SK-N-SH (cell line): ENCODE data around the gene CUBN. TPM values are rescaled to one million over a fixed set of nuclear protein-coding genes. Genes with fewer than 3 reads are reported as not detected.

Experiments used
- CTCF ChIA-PET: fragments of 300-600, 350-600 bp; formaldehyde crosslinking; extraction: SDS; loops from one replicate; lab custom pipeline; 2021; lab: Yijun Ruan, JAX
- POLR2A ChIA-PET: fragments of 350-600 bp; sonication (Branson Sonifier 250); formaldehyde crosslinking; extraction: SDS; loops from one replicate; lab custom pipeline; 2020; ENCODE audit warnings: antibody characterized with exemption, inconsistent platforms; lab: Yijun Ruan, JAX
- DNase-seq: peaks from one replicate; pipeline ENCODE4 v3.0.0; 2012
- H2AFZ ChIP-seq: fragments of 200-600 bp; sonication (generic); 2 replicates; pipeline ENCODE4 v1.8.1; 2016; ENCODE audit warnings: antibody characterized with exemption, mild to moderate bottlenecking, low read depth
- H3F3A ChIP-seq: fragments of 200-600 bp; sonication (generic); replicated peaks from 2 replicates; pipeline ENCODE3; 2016; ENCODE audit warnings: antibody characterized with exemption, mild to moderate bottlenecking; ENCODE audit not compliant: insufficient read depth
- H3K27ac ChIP-seq, 2 experiments: fragments of 200-500 bp in 1 of 2; fragments of 200-600 bp in 1 of 2; sonication (Bioruptor generic) in 1 of 2; sonication (generic), shearing (Covaris generic) in 1 of 2; 2 replicates each; pipeline versions ENCODE4 v1.5.1 to v1.6.1; 2014 to 2016; ENCODE audit warnings: low read depth in 2 of 2, inconsistent platforms in 1 of 2, low read length in 1 of 2, mild to moderate bottlenecking in 1 of 2, mixed read lengths in 1 of 2
- H3K27me3 ChIP-seq: fragments of 200-600 bp; sonication (generic), shearing (Covaris generic); 2 replicates; pipeline ENCODE4 v1.6.1; 2016; ENCODE audit warnings: mixed run types; ENCODE audit not compliant: insufficient read depth
- H3K36me3 ChIP-seq, 2 experiments: fragments of 200-500 bp in 1 of 2; fragments of 200-600 bp in 1 of 2; sonication (Bioruptor generic) in 1 of 2; sonication (generic) in 1 of 2; replicated peaks in 1 of 2; 2 replicates each; pipeline versions ENCODE3 to v1.5.1; 2014 to 2016; ENCODE audit warnings: low read length in 1 of 2, mild to moderate bottlenecking in 1 of 2; ENCODE audit not compliant: insufficient read depth in 2 of 2, control insufficient read depth in 1 of 2
- H3K4me1 ChIP-seq, 2 experiments: fragments of 200-500 bp in 1 of 2; fragments of 200-600 bp in 1 of 2; sonication (Bioruptor generic) in 1 of 2; sonication (generic), shearing (Covaris generic) in 1 of 2; 2 replicates each; pipeline versions ENCODE4 v1.5.1 to v1.6.1; 2014 to 2016; ENCODE audit warnings: low read depth in 1 of 2, low read length in 1 of 2, mixed run types in 1 of 2; ENCODE audit not compliant: insufficient read depth in 2 of 2, control insufficient read depth in 1 of 2
- H3K4me2 ChIP-seq: fragments of 200-600 bp; sonication (generic), shearing (Covaris generic); 2 replicates; pipeline ENCODE4 v1.6.1; 2017; ENCODE audit warnings: mixed run types
- H3K4me3 ChIP-seq, 2 experiments: fragments of 200-500 bp in 1 of 2; fragments of 200-600 bp in 1 of 2; sonication (Bioruptor generic) in 1 of 2; sonication (generic), shearing (Covaris generic) in 1 of 2; 2 replicates each; pipeline versions ENCODE4 v1.5.1 to v1.8.1; 2014 to 2016; ENCODE audit warnings: low read depth in 2 of 2, inconsistent platforms in 1 of 2, low read length in 1 of 2, mild to moderate bottlenecking in 1 of 2, mixed read lengths in 1 of 2, moderate library complexity in 1 of 2
- H3K79me2 ChIP-seq: fragments of 200-600 bp; sonication (generic); 2 replicates; pipeline ENCODE4 v1.8.1; 2017; ENCODE audit warnings: mild to moderate bottlenecking; ENCODE audit not compliant: insufficient read depth
- H3K9ac ChIP-seq: fragments of 200-600 bp; sonication (generic); 2 replicates; pipeline ENCODE4 v1.6.1; 2017; ENCODE audit warnings: mixed run types
- H3K9me2 ChIP-seq: fragments of 200-600 bp; sonication (generic); 2 replicates; pipeline ENCODE4 v1.6.1; 2017; ENCODE audit warnings: mixed run types
- H3K9me3 ChIP-seq: fragments of 200-600 bp; sonication (generic); 2 replicates; pipeline ENCODE4 v1.6.1; 2017; ENCODE audit warnings: mixed run types, mild to moderate bottlenecking, moderate library complexity
- H4K20me1 ChIP-seq: fragments of 200-600 bp; sonication (generic); 2 replicates; pipeline ENCODE4 v1.6.1; 2017; ENCODE audit warnings: mild to moderate bottlenecking, mixed run types; ENCODE audit not compliant: insufficient read depth
- CHD2 ChIP-seq: fragments of 150-350 bp; IDR thresholded peaks from 2 replicates; pipeline ENCODE4 v1.6.1; 2018; ENCODE audit warnings: low read length; ENCODE audit not compliant: partially characterized antibody
- ELF1 ChIP-seq: IDR thresholded peaks from 2 replicates; pipeline ENCODE4 v1.4.0; 2012
- FOSL2 ChIP-seq: IDR thresholded peaks from 2 replicates; pipeline ENCODE4 v1.4.0; 2012; ENCODE audit warnings: low read depth, mild to moderate bottlenecking, moderate library complexity, borderline replicate concordance
- FOXM1 ChIP-seq: IDR thresholded peaks from 2 replicates; pipeline ENCODE4 v1.4.0; 2012; ENCODE audit warnings: low read depth, mild to moderate bottlenecking
- GATA2 ChIP-seq: sonication (generic); formaldehyde crosslinking; IDR thresholded peaks from 2 replicates; pipeline ENCODE4 v1.5.0; 2020; ENCODE audit warnings: mild to moderate bottlenecking, missing genetic modification reagents
- JUND ChIP-seq: IDR thresholded peaks from 2 replicates; pipeline ENCODE4 v1.4.0; 2012
- PBX3 ChIP-seq: IDR thresholded peaks from 2 replicates; pipeline ENCODE4; 2012
- POLR2AphosphoS5 ChIP-seq: IDR thresholded peaks from 2 replicates; pipeline ENCODE4 v1.6.1; 2012; ENCODE audit warnings: low read depth, low read length
- RCOR1 ChIP-seq: fragments of 150-350 bp; IDR thresholded peaks from 2 replicates; pipeline ENCODE4 v1.6.1; 2017; ENCODE audit warnings: antibody characterized with exemption, low read length
- RXRA ChIP-seq: IDR thresholded peaks from 2 replicates; pipeline ENCODE4 v1.4.0; 2012; ENCODE audit warnings: low read depth, mild to moderate bottlenecking, borderline replicate concordance
- SMC3 ChIP-seq: IDR thresholded peaks from 2 replicates; pipeline ENCODE4 v1.6.1; 2012; ENCODE audit warnings: low read depth, low read length, improper control_type of control experiment
- TEAD4 ChIP-seq: IDR thresholded peaks from 2 replicates; pipeline ENCODE4 v1.4.0; 2012; ENCODE audit warnings: mild to moderate bottlenecking, borderline replicate concordance; ENCODE audit not compliant: insufficient read depth
- YY1 ChIP-seq: IDR thresholded peaks from 2 replicates; pipeline ENCODE4 v1.4.0; 2012; ENCODE audit warnings: low read depth, mild to moderate bottlenecking
- WGBS: methylation state at CpG from one replicate; pipeline ENCODE4 v1.1.6; 2017; ENCODE audit warnings: low lambda C conversion rate; 5-methylcytosine and 5-hydroxymethylcytosine counted together
- polyA plus RNA-seq, 3 experiments: library from polyadenylated mRNA; depleted of rRNA; stranded (reverse); fragments of >200 nt; gene quantifications; 2 replicates each; pipeline ENCODE4 v1.2.3, GENCODE V29; 2012

The CUBN gene
- polyA plus RNA-seq, 1 of the 3 experiments (the other 2 are of a cell fraction), result 2.4 TPM

DNA sequence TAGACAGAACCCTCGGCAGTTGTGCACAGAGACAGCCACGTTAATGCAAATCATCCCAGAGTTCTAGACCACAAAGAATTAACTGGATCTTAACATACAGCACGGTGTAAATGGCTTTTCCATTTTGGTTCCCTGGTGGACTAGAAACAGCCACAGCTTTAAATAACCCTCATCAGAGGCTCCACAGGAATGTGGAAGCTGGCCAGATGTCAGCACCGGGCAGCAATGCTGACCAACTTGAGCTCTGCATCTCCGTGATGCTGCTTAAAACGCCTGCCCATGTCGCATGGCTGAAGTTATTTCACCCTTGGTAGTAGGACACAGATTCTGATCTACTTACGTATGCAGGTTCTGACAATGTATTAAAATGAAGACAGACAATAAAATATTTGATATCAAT is 336.9 kb downstream of the CUBN start:
- Histone ChIP-seq H3K79me2 (peaks cover 63% of the 10 kb centered on the region; the same call in 1 of the 2 replicates), H4K20me1 (no peaks in the 10 kb centered on the region), H3K27ac (no peak overlapping the region), H3F3A (no peaks in the 10 kb centered on the region), H3K9me2 (no peaks in the 10 kb centered on the region), H3K4me1 (no peaks in the 10 kb centered on the region), H2AFZ (no peak overlapping the region), H3K4me3 (no peak overlapping the region), H3K36me3 (peaks cover 0 to 8% of the 10 kb centered on the region in 2 experiments), H3K27me3 (no peaks in the 10 kb centered on the region), H3K9me3 (no peaks in the 10 kb centered on the region), H3K4me2 (no peak overlapping the region), H3K9ac (no peak overlapping the region)
- DNase-seq, result no peak
- ChIA-PET CTCF (interaction anchor here (1.2 kb wide), 1 partner anchor 15 kb away, joined by 5 read pairs; no protein-coding TSS in a partner anchor), POLR2A (no interaction called here)
- TF ChIP-seq PBX3 (no peak), RCOR1 (no peak), JUND (no peak)
- WGBS, result 93% methylated on average over 8 of the region's 8 CpGs

DNA sequence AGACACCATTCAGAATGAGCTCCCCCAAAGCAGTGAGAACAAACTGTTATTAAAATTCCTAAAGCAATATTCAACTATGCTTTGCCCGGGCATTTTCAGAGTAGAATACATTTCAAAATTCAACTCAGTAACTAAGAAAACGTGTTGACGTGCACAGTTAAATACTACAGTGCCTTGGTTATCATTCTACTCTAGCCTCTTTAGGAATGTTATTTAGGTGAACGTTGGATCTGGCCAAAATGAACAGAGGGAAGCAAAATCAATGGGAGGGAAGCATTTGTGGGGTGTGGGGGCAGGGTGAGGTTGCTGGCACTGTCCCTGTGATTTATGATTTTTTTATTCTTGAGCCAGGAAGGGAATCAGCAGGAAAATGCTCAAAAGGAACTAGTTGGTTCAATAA is 339.8 kb downstream of the CUBN start:
- no peaks in the 10 kb centered on the region for H3K27me3 ChIP-seq
- no peaks in the 10 kb centered on the region for H4K20me1 ChIP-seq
- H3K27ac ChIP-seq, result no peak overlapping the region
- H3K79me2 ChIP-seq, result peaks cover 50% of the 10 kb centered on the region; the same call in 1 of the 2 replicates
- peaks cover 0 to 8% of the 10 kb centered on the region in 2 experiments for H3K36me3 ChIP-seq
- TF ChIP-seq JUND, result no peak
- no peak for TF ChIP-seq ELF1
- no peak for TF ChIP-seq POLR2AphosphoS5
- no peak for TF ChIP-seq CHD2
- no peak for TF ChIP-seq RCOR1
- TF ChIP-seq FOXM1, result no peak
- TF ChIP-seq FOSL2, result no peak
- TF ChIP-seq, all 33 proteins: peak for 0
- POLR2A ChIA-PET, result no interaction called here
- Histone ChIP-seq H3K4me3 (no peak overlapping the region), H3K4me1 (no peaks in the 10 kb centered on the region), H3K9me2 (no peaks in the 10 kb centered on the region), H2AFZ (no peak overlapping the region), H3F3A (no peaks in the 10 kb centered on the region), H3K4me2 (no peak overlapping the region), H3K9me3 (no peaks in the 10 kb centered on the region), H3K9ac (no peak overlapping the region)
- CTCF ChIA-PET, result interaction anchor here (1.1 to 1.9 kb wide), 3 partner anchors 12 to 887 kb away, joined by 4 to 5 read pairs (median 4); no protein-coding TSS in a partner anchor
- no peak for DNase-seq
- WGBS, result 81% methylated on average over 4 of the region's 4 CpGs

GRCh38 chr10:16789261-16789660 is 340.4 kb downstream of the CUBN start:
- H3K36me3 ChIP-seq, result peaks cover 0 to 8% of the 10 kb centered on the region in 2 experiments
- no peaks in the 10 kb centered on the region for H4K20me1 ChIP-seq
- TF ChIP-seq GATA2 (CRISPR knock-in tag) (no peak), YY1 (no peak), SMC3 (no peak), RCOR1 (no peak), RXRA (no peak), TEAD4 (no peak)
- WGBS, result 90% methylated on average over 7 of the region's 7 CpGs
- H3K4me3 ChIP-seq, result no peak overlapping the region
- H2AFZ ChIP-seq, result no peak overlapping the region
- no peaks in the 10 kb centered on the region for H3K9me3 ChIP-seq
- no peak for DNase-seq
- no peak overlapping the region for H3K9ac ChIP-seq
- no peak overlapping the region for H3K27ac ChIP-seq
- no peaks in the 10 kb centered on the region for H3K9me2 ChIP-seq
- H3K4me1 ChIP-seq, result no peaks in the 10 kb centered on the region
- no peaks in the 10 kb centered on the region for H3K27me3 ChIP-seq
- no peak overlapping the region for H3K4me2 ChIP-seq
- CTCF ChIA-PET, result interaction anchor here (1.9 kb wide), 1 partner anchor 887 kb away, joined by 4 read pairs; no protein-coding TSS in a partner anchor
- H3F3A ChIP-seq, result no peaks in the 10 kb centered on the region
- H3K79me2 ChIP-seq, result peaks cover 50% of the 10 kb centered on the region; the same call in 1 of the 2 replicates
- POLR2A ChIA-PET, result no interaction called here
